ENCODE measurements around the gene CREB3L1. TPM values are rescaled to one million over a fixed set of nuclear protein-coding genes. Genes with fewer than 3 reads are reported as not detected.

The CREB3L1 gene
- total and polyA plus RNA-seq, 2 experiments from 2014 or later: 8.5 to 10.4 TPM

DNA sequence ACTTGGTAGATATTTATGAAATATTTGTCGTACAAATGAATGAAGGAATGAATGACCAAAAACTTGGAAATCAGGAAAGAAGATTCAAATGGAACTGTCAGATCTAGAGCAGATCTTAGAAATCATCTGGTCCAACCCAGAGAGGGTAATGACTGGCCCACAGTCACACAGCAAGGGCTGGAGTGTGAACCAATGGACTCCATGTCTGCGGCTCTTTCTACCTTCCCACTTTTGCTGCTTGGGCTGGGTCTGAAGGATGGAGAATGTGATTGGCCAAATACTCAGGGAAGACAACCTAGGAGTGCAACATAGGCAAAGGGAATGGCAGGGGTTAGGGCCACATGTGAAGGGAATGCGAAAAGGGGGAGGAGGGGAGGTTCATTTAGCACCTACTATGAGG, 64.0 kb downstream of the CREB3L1 start:
- Mint-ChIP-seq H3K4me3 (no peak overlapping the region; the same call in 2 of the 3 replicates), H3K36me3 (ENCODE audit: low read depth) (no peaks in the 10 kb centered on the region; the same call in 2 of the 3 replicates), H3K4me1 (peaks cover 91% of the 10 kb centered on the region), H3K27ac (peak overlapping the region; percentile 32; the same call in 1 of the 2 replicates), H3K9me3 (no peaks in the 10 kb centered on the region; the same call in 2 of the 3 replicates), H3K27me3 (ENCODE audit: insufficient read depth, low read depth, poor library complexity) (peaks cover 29% of the 10 kb centered on the region)
- Histone ChIP-seq H2AFZ (0 out of 2 replicates have a peak overlapping the region, but pooled peaks have one; percentile 45), H3K4me1 (ENCODE audit: insufficient read depth) (peaks cover 93% of the 10 kb centered on the region), H4K20me1 (replicated peaks; ENCODE audit: insufficient read depth) (no peaks in the 10 kb centered on the region), H3K36me3 (ENCODE audit: insufficient read depth) (no peaks in the 10 kb centered on the region), H3K9me2 (ENCODE audit: insufficient read depth) (no peaks in the 10 kb centered on the region), H3K27me3 (ENCODE audit: insufficient read depth) (peaks cover 2% of the 10 kb centered on the region; the same call in 1 of the 2 replicates), H3K27ac (ENCODE audit: low read depth) (peak overlapping the region; percentile 84; the same call in 1 of the 2 replicates), H3F3A (replicated peaks; ENCODE audit: low read depth) (peaks cover 27% of the 10 kb centered on the region), H3K4me3 (no peak overlapping the region), H3K4me2 (peak overlapping the region; percentile 76; the same call in 1 of the 2 replicates), H3K79me2 (replicated peaks; ENCODE audit: insufficient read depth) (no peaks in the 10 kb centered on the region)
- TF ChIP-seq, protein P1, sequence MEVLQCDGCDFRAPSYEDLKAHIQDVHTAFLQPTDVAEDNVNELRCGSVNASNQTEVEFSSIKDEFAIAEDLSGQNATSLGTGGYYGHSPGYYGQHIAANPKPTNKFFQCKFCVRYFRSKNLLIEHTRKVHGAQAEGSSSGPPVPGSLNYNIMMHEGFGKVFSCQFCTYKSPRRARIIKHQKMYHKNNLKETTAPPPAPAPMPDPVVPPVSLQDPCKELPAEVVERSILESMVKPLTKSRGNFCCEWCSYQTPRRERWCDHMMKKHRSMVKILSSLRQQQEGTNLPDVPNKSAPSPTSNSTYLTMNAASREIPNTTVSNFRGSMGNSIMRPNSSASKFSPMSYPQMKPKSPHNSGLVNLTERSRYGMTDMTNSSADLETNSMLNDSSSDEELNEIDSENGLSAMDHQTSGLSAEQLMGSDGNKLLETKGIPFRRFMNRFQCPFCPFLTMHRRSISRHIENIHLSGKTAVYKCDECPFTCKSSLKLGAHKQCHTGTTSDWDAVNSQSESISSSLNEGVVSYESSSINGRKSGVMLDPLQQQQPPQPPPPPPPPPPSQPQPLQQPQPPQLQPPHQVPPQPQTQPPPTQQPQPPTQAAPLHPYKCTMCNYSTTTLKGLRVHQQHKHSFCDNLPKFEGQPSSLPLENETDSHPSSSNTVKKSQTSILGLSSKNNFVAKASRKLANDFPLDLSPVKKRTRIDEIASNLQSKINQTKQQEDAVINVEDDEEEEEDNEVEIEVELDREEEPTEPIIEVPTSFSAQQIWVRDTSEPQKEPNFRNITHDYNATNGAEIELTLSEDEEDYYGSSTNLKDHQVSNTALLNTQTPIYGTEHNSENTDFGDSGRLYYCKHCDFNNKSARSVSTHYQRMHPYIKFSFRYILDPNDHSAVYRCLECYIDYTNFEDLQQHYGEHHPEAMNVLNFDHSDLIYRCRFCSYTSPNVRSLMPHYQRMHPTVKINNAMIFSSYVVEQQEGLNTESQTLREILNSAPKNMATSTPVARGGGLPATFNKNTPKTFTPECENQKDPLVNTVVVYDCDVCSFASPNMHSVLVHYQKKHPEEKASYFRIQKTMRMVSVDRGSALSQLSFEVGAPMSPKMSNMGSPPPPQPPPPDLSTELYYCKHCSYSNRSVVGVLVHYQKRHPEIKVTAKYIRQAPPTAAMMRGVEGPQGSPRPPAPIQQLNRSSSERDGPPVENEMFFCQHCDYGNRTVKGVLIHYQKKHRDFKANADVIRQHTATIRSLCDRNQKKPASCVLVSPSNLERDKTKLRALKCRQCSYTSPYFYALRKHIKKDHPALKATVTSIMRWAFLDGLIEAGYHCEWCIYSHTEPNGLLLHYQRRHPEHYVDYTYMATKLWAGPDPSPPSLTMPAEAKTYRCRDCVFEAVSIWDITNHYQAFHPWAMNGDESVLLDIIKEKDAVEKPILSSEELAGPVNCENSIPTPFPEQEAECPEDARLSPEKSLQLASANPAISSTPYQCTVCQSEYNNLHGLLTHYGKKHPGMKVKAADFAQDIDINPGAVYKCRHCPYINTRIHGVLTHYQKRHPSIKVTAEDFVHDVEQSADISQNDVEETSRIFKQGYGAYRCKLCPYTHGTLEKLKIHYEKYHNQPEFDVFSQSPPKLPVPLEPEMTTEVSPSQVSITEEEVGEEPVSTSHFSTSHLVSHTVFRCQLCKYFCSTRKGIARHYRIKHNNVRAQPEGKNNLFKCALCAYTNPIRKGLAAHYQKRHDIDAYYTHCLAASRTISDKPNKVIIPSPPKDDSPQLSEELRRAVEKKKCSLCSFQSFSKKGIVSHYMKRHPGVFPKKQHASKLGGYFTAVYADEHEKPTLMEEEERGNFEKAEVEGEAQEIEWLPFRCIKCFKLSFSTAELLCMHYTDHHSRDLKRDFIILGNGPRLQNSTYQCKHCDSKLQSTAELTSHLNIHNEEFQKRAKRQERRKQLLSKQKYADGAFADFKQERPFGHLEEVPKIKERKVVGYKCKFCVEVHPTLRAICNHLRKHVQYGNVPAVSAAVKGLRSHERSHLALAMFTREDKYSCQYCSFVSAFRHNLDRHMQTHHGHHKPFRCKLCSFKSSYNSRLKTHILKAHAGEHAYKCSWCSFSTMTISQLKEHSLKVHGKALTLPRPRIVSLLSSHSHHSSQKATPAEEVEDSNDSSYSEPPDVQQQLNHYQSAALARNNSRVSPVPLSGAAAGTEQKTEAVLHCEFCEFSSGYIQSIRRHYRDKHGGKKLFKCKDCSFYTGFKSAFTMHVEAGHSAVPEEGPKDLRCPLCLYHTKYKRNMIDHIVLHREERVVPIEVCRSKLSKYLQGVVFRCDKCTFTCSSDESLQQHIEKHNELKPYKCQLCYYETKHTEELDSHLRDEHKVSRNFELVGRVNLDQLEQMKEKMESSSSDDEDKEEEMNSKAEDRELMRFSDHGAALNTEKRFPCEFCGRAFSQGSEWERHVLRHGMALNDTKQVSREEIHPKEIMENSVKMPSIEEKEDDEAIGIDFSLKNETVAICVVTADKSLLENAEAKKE (CRISPR knock-in tag; IDR thresholded peaks at IDR 0.05): no peak
- TF ChIP-seq, protein P2, sequence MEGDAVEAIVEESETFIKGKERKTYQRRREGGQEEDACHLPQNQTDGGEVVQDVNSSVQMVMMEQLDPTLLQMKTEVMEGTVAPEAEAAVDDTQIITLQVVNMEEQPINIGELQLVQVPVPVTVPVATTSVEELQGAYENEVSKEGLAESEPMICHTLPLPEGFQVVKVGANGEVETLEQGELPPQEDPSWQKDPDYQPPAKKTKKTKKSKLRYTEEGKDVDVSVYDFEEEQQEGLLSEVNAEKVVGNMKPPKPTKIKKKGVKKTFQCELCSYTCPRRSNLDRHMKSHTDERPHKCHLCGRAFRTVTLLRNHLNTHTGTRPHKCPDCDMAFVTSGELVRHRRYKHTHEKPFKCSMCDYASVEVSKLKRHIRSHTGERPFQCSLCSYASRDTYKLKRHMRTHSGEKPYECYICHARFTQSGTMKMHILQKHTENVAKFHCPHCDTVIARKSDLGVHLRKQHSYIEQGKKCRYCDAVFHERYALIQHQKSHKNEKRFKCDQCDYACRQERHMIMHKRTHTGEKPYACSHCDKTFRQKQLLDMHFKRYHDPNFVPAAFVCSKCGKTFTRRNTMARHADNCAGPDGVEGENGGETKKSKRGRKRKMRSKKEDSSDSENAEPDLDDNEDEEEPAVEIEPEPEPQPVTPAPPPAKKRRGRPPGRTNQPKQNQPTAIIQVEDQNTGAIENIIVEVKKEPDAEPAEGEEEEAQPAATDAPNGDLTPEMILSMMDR (conservative IDR thresholded peaks at IDR 0.05; ENCODE audit: low read depth in 2 of 2): no peak
- TF ChIP-seq ZNF331 (CRISPR knock-in tag; IDR thresholded peaks at IDR 0.05; ENCODE audit: low read depth) (no peak), ZNF114 (CRISPR knock-in tag; IDR thresholded peaks at IDR 0.05) (no peak), JUNB (IDR thresholded peaks at IDR 0.05; ENCODE audit: unreplicated experiment) (no peak)
- TF ChIP-seq, protein P3, sequence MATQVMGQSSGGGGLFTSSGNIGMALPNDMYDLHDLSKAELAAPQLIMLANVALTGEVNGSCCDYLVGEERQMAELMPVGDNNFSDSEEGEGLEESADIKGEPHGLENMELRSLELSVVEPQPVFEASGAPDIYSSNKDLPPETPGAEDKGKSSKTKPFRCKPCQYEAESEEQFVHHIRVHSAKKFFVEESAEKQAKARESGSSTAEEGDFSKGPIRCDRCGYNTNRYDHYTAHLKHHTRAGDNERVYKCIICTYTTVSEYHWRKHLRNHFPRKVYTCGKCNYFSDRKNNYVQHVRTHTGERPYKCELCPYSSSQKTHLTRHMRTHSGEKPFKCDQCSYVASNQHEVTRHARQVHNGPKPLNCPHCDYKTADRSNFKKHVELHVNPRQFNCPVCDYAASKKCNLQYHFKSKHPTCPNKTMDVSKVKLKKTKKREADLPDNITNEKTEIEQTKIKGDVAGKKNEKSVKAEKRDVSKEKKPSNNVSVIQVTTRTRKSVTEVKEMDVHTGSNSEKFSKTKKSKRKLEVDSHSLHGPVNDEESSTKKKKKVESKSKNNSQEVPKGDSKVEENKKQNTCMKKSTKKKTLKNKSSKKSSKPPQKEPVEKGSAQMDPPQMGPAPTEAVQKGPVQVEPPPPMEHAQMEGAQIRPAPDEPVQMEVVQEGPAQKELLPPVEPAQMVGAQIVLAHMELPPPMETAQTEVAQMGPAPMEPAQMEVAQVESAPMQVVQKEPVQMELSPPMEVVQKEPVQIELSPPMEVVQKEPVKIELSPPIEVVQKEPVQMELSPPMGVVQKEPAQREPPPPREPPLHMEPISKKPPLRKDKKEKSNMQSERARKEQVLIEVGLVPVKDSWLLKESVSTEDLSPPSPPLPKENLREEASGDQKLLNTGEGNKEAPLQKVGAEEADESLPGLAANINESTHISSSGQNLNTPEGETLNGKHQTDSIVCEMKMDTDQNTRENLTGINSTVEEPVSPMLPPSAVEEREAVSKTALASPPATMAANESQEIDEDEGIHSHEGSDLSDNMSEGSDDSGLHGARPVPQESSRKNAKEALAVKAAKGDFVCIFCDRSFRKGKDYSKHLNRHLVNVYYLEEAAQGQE (IDR thresholded peaks at IDR 0.05; ENCODE audit: unreplicated experiment): no peak
- ATAC-seq (no peak), DNase-seq (ENCODE audit: low spot score) (no peak)

All from GM23338 (cell line).